HG02759 (cell line): ENCODE measurements around the gene DLG4.
"Not testable (repeated sequence)": the region's sequence is repeated elsewhere in the genome, so short reads cannot be mapped to it uniquely, and the experiment has no call there.

Experiments used
- ATAC-seq: cut with Tn5 transposase; IDR thresholded peaks from one replicate; pipeline ENCODE4 v1.9.1; 2021; ENCODE audit warnings: mild to moderate bottlenecking, moderate library complexity; ENCODE audit not compliant: unreplicated experiment

DLG4 gene

DNA sequence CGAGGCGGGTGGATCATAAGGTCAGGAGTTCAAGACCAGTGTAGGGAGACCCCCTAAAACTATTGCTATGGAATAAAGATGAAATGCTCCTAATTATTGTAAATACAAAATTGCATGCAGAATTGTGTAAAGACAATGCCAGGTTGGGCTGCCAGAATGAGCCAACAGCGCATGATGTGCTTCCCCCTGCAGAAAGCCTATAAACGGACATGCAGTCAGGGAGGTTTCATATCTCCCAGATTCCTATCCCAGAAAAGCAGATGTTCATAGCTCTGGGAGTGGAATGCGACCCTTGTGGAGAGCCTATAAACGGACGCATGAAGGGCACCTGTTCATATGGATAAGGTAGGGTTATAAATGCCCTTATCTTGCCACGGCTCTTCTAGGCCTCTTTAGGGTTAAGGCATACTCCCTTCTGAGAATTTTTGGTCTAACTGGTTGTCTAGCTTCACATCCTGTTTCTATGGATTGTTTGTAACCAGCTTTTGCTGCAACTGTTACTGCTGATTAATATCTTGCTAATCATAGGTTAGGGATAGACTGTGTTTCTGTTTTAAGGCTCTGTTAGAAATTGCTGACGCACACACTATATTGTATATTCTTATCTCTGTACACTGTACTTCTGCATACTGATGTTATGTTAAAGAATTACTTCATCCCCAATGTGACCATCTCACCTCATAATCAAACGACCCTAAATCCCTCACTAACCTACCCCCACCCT lies 50.6 kb downstream of the DLG4 start:
- not testable (repeated sequence) for ATAC-seq

DNA sequence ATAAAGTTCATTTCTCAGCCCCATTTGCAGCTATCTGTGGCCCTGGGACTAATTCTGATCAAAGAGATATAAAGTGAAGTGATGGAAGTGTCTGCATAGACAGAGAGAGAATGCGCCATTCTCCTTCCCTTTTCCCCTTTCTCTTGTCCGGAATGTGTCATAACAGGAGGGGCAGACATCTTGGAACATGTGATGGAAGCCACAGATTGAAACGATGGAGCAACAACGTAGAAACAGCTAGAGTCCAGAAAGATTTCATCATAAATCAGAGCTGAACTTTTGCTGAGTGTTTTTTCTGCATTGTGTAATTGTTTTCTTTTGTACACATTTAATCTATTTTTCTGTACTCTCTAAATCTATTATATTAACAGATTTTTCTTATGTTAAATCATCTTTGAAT lies 51.8 kb downstream of the DLG4 start:
- no peak for ATAC-seq

DNA sequence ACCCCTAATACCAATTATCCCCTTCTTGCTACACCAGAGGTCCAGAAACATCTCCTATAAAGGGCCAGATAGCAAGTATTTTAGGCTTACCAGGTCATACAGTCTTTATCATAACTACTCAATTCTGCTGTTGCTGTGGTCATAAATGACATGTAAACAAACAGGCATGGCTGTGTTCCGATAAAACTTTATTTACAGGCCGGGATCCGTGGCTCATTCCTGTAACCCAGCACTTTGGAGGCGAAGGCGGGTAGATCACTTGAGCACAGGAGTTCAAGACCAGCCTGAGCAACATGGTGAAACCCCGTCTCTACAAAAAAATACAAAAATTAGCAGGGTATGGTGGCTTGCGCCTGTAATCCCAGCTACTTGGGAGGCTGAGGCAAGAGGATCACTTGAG lies 52.8 kb downstream of the DLG4 start:
- no peak for ATAC-seq

DNA sequence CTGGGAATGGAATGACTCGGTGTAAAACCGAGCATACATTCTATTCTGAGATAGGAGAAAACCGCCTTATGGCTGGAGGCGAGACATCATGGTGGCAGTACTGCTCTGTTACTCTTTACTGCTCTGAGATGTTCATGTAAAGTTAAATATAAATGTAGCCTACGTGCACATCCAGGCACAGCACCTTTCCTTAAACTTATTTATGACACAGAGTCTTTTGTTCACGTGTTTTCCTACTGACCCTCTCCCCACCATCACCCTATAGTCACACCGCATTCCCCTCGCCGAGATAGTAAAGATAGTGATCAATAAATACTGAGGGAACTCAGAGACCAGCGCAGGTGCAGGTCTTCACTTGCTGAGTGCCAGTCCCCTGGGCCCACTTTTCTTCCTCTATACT lies 60.1 kb downstream of the DLG4 start:
- ATAC-seq, result not testable (repeated sequence)

DNA sequence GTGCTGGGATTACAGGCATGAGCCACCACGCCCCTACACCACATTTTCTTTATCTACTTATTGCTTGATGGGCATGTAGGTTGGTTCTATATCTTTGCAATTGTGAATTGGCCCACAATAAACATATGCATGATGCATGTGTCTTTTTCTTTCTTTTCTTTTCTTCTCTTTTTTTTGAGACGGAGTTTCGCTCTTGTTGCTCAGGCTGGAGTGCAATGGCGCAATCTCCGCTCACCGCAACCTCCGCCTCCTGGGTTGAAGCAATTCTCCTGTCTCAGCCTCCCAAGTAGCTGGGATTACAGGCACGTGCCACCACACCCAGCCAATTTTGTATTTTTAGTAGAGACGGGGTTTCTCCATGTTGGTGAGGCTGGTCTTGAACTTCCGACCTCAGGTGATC lies 61.2 kb downstream of the DLG4 start:
- ATAC-seq, result not testable (repeated sequence)

DNA sequence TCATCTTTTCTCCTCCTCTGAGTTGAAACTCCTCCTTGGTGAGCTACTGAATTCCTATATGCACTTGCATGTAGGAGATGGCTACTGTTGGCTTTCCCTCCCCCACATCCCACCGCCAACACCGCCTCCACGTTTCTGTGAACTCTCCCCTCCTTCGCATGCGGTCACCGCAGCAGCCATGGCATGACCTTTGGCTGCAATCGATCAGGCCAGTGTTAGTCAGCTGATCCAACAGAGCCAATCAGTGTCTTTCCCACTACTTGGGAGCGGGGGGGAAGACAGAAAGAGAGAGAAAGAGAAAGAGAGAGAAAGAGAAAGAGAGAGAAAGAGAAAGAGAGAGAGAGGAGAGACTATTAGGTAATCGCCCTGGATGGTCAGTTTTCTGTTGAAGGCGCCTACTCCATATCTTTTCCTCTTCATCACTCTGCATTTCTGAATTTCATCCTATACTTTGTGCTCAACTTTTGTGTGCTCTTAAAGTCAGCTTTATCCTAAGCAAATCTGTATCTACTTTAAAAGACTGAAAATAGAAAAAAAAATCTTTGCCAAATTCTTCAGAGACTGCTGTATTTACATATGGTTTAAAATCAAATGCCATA lies 63.2 kb downstream of the DLG4 start:
- ATAC-seq, result no peak

DNA sequence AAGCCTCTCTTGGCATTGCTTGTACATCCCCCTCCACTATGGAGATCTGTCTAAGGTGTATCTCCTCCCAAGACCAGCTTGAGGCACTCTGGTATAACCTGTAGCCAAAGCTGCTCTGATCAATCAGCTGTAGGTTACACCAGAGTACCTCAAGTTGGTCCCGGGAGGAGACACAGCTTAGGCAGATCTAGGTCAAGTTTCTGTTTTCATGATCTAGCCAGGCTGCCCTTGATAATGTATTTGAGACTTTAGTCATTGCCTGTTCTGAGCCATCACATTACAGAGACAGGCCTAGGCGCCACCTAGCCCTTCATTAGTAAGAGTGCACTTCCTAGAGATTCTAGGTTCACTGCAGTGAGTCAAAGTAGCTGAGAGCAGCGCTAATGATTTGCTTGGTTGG lies 71.9 kb downstream of the DLG4 start:
- ATAC-seq, result no peak

DNA sequence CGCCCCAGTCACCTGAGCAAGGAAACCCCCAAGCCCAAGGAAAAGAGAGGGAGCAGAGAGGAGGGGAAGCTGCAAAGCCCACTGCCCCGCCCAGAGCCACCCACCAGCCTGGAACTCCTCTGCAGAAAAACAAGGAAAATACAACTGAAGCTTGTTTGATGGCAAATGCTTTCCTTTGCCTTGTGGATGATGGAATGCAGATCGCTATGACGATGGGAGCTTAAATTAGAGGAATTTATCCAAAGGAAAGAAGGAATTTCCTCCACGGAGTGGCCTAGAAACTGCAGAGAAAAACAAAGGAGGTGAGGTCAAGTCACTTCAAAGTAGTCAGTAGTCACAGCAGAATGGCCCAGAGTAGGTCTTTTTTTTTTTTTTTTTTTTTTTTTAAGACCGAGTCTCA lies 73.5 kb downstream of the DLG4 start:
- ATAC-seq, result no peak

DNA sequence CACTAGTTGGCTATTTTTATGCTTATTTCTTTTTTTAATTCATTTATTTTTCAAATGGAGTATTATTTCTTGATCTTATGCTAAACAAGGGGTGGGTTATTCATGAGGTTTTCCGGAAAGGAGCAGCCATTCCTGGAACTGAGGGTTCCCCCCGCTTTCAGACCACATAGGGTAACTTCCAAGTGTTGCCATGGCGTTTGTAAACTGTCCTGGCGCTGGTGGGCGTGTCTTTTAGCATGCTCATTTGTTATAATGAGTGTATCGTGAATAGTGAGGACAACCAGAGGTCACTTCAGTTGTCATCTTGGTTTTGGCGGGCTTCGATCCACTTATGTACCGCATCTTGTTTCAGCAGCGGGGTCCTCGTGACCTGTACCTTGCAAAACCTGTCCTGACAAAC lies 75.4 kb downstream of the DLG4 start:
- ATAC-seq, result no peak

DNA sequence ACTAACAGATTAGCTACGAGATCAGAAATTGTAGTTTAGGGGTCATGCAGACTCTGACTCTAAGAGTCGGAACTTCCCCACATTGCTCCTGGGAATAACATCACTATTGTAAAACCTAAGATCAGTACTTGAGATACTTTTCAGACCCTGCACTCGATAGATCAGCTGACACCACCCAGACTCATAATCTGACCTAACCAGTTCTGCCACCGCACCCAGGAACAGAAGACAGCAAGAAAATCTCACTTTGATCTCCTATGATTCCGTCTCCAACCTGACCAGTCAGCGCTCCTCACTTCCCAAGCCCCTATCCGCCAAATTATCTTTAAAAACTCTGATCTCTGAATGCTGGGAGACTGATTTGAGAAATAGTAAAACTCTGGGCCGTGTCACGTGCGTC lies 77.8 kb downstream of the DLG4 start:
- no peak for ATAC-seq

DNA sequence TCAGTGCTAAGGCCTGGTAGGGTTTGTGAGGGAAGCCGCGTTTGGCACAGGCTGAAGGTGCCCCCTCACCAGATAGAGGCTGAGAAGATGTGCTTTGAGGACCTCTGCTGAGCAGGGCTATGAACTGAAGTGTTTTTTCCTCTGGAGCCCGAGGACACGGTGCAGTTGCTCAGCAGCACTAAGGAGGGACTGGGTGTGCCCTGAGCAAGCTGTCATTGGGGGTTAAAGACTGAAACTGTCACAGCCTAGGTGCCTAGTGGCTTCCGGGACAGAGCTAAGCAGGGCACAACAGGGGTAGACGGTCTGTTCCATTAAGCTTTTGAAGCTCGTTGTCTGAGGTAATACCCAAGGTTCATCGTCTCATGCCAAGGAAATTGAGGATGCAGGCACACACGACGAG lies 80.2 kb downstream of the DLG4 start:
- no peak for ATAC-seq

DNA sequence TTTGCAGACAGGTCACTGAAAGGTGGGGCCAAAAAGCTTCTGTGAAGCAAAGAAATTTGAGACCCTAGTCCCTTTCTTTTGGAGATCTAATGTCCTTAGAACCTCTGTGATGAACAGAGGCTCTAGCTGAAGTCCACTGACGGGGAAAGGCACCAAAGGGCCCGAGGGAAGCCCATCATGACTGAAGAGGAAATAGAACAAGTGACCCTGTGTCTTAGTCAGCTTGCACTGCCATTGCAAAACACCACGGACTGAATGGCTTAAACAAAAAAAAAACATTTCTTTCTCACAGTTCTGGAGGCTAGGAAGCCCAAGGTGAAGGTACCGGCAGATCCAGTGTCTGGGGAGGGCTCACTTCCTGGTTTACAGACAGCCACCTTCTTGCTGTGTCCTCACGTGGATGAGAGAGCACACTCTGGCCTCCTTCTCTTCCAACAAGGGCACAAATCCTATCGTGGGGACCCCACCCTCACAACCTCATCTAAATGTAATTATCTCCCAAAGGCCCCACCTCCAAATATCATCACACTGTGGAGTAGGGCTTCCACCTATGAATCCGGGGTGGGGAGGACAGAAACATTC lies 80.7 kb downstream of the DLG4 start:
- no peak for ATAC-seq

DNA sequence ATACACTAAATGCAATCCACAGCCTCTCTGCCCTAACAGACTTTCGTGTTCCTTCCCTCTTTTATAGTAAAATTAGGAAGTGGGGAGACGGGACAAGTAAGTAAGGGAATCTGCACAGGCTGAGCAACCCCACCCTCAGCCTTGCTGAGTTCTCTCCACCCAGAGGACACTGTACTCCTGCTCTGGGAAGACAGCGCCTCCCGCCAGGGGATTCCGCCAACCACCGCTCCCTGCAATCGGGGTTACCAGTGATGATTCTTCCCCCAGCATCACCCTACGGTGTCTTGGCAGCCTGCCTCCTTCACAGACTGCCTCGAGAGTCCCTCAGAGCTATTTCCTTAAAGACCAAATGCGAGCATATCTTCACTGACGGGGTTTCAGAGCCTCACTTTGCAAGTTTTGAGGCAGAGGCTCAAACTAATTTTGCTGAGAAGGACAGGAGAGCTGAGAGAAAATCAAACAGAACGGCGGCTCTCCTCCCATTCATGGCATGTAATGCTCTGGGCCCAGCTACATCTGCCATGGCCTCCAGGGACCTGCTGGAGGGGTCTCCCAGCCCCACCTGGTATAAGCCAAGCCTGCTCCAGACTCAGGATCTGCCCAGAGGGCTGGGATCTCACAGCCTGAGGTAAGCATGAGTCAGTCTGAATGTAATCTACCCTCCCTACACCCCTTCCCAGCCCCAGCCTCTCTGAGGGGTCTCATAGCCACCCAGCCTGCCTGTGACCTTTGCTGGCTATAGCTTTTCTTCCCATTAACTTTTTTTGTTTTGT lies 82.3 kb downstream of the DLG4 start:
- no peak for ATAC-seq
